DOHH2 (cell line): ENCODE results near the gene UMODL1.

Experiments used
- H3F3A ChIP-seq: fragments of 200-600 bp; sonication (generic), shearing (Covaris generic); 2 replicates; pipeline ENCODE4 v1.6.0; 2016; ENCODE audit warnings: antibody characterized with exemption, mild to moderate bottlenecking; ENCODE audit not compliant: control insufficient read depth, insufficient read depth
- H3K27ac ChIP-seq: fragments of 200-600 bp; sonication (generic); 2 replicates; pipeline ENCODE4 v1.5.1; 2014; ENCODE audit warnings: low read depth, mild to moderate bottlenecking, low read length, moderate library complexity
- H3K27me3 ChIP-seq: fragments of 200-600 bp; sonication (generic); 2 replicates; pipeline ENCODE4 v1.6.1; 2014; ENCODE audit warnings: mild to moderate bottlenecking, low read length, mixed read lengths; ENCODE audit not compliant: control insufficient read depth
- H3K36me3 ChIP-seq: fragments of 200-600 bp; sonication (generic); 2 replicates; pipeline ENCODE4 v1.6.1; 2014; ENCODE audit warnings: mild to moderate bottlenecking, low read length, moderate library complexity, mixed read lengths; ENCODE audit not compliant: control insufficient read depth
- H3K4me1 ChIP-seq: fragments of 200-600 bp; sonication (generic); 2 replicates; pipeline ENCODE4 v1.6.1; 2014; ENCODE audit warnings: mild to moderate bottlenecking, low read length, mixed read lengths; ENCODE audit not compliant: control insufficient read depth
- H3K4me2 ChIP-seq: fragments of 200-600 bp; sonication (generic); 2 replicates; pipeline ENCODE4 v1.6.0; 2014; ENCODE audit warnings: mild to moderate bottlenecking, low read length, moderate library complexity
- H3K4me3 ChIP-seq: fragments of 200-600 bp; sonication (generic); 2 replicates; pipeline ENCODE4 v1.5.1; 2014; ENCODE audit warnings: mild to moderate bottlenecking, low read length, mixed read lengths
- H3K79me2 ChIP-seq: fragments of 200-600 bp; sonication (generic); 2 replicates; pipeline ENCODE4 v1.6.1; 2014; ENCODE audit warnings: mild to moderate bottlenecking, low read length, mixed read lengths; ENCODE audit not compliant: control insufficient read depth
- H3K9me2 ChIP-seq: fragments of 200-600 bp; sonication (generic); replicated peaks from 2 replicates; pipeline ENCODE4 v1.6.1; 2014; ENCODE audit warnings: mild to moderate bottlenecking, low read length, mixed read lengths; ENCODE audit not compliant: control insufficient read depth
- H3K9me3 ChIP-seq: fragments of 200-600 bp; sonication (generic); 2 replicates; pipeline ENCODE4 v1.6.1; 2014; ENCODE audit warnings: antibody characterized with exemption, low read length, mixed read lengths; ENCODE audit not compliant: control insufficient read depth, insufficient read depth
- H4K20me1 ChIP-seq: fragments of 200-600 bp; sonication (generic); 2 replicates; pipeline ENCODE4 v1.6.0; 2014; ENCODE audit warnings: low read depth, mild to moderate bottlenecking, antibody characterized with exemption, low read length, moderate library complexity; ENCODE audit not compliant: control insufficient read depth, insufficient read depth
- EZH2phosphoT487 ChIP-seq: fragments of 200-600 bp; sonication (generic); IDR thresholded peaks from 2 replicates; pipeline ENCODE4 v1.6.1; 2017; ENCODE audit warnings: borderline replicate concordance, mild to moderate bottlenecking, antibody characterized with exemption, low read length, moderate library complexity, mixed read lengths
- TF ChIP-seq, protein P1 (sequence below): fragments of 200-600 bp; sonication (generic); IDR thresholded peaks from one replicate; pipeline ENCODE4 v1.5.1; 2014; ENCODE audit warnings: antibody characterized with exemption, mild to moderate bottlenecking, low read depth, low read length; ENCODE audit not compliant: poor library complexity, severe bottlenecking

Gene UMODL1

GRCh38 chr21:42071146-42071737 lies at the start of gene UMODL1:
UMODL1 (plus strand) TSS chr21:42071317; CDS start chr21:42071317, 0 bp downstream.
- H3K27me3 ChIP-seq, result no peaks in the 10 kb centered on the region
- no peak within 1 kb of the TSS for H3K4me3 ChIP-seq
- H4K20me1 ChIP-seq, result no peaks in the 10 kb centered on the region
- H3K9me3 ChIP-seq, result no peaks in the 10 kb centered on the region
- TF ChIP-seq, protein P1, sequence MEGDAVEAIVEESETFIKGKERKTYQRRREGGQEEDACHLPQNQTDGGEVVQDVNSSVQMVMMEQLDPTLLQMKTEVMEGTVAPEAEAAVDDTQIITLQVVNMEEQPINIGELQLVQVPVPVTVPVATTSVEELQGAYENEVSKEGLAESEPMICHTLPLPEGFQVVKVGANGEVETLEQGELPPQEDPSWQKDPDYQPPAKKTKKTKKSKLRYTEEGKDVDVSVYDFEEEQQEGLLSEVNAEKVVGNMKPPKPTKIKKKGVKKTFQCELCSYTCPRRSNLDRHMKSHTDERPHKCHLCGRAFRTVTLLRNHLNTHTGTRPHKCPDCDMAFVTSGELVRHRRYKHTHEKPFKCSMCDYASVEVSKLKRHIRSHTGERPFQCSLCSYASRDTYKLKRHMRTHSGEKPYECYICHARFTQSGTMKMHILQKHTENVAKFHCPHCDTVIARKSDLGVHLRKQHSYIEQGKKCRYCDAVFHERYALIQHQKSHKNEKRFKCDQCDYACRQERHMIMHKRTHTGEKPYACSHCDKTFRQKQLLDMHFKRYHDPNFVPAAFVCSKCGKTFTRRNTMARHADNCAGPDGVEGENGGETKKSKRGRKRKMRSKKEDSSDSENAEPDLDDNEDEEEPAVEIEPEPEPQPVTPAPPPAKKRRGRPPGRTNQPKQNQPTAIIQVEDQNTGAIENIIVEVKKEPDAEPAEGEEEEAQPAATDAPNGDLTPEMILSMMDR, result no peak
- TF ChIP-seq EZH2phosphoT487, result no peak
- no peaks in the 10 kb centered on the region for H3K9me2 ChIP-seq
- H3K4me2 ChIP-seq, result no peak within 1 kb of the TSS
- H3K79me2 ChIP-seq, result no peaks in the 10 kb centered on the region
- no peaks in the 10 kb centered on the region for H3K36me3 ChIP-seq
- H3K27ac ChIP-seq, result no peak within 1 kb of the TSS
- H3K4me1 ChIP-seq, result peaks cover 19% of the 10 kb centered on the region
- H3F3A ChIP-seq, result peaks cover 17% of the 10 kb centered on the region; the same call in 1 of the 2 replicates

DNA sequence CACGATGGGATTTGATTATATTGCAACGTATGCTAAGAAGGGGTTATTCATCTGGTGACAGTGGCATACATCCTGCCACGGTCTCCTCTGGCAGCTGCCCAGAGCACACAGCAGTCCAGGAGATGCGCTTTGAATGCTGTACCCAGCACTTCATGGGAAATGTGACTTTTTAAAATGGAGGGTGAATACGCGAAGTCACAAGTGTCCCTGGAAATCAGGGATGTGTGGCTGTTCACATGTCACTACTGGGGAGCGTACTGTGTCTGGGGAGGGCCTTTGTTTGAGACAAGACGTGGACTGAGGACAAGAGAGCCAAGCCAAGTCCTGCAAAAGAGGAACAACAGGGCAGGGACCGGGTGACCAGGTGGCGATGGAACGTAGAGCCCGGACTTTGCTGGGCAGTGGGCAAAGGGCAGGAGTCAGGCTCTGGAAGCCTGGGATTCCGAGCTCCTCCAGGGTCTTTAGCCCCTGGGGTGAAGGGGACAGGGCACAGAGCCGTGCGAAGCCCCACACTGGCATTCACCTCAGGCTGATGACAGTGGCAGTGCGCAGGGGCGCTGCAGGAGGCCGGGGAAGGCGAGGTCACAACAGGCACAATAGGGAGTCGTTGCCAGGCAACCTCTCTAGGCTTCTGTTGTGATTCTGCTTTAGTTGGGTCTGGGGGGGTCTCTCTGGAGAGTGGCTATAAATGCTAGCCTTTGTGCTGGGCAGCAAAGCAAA lies 49.6 kb upstream of the UMODL1 start:
- no peak overlapping the region for H3K4me3 ChIP-seq
- H3K4me1 ChIP-seq, result peaks cover 6% of the 10 kb centered on the region
- H3K27me3 ChIP-seq, result no peaks in the 10 kb centered on the region
- H4K20me1 ChIP-seq, result no peaks in the 10 kb centered on the region
- no peak overlapping the region for H3K27ac ChIP-seq
- no peaks in the 10 kb centered on the region for H3K79me2 ChIP-seq
- no peak for TF ChIP-seq EZH2phosphoT487
- TF ChIP-seq, protein P1, result no peak
- no peaks in the 10 kb centered on the region for H3K36me3 ChIP-seq
- no peak overlapping the region for H3K4me2 ChIP-seq
- no peaks in the 10 kb centered on the region for H3K9me2 ChIP-seq
- no peaks in the 10 kb centered on the region for H3K9me3 ChIP-seq
- no peaks in the 10 kb centered on the region for H3F3A ChIP-seq

- Histone ChIP-seq H3F3A (no peaks in the 10 kb centered on the region), H3K4me1 (peaks cover 5% of the 10 kb centered on the region), H3K27me3 (no peaks in the 10 kb centered on the region), H3K9me2 (no peaks in the 10 kb centered on the region), H4K20me1 (no peaks in the 10 kb centered on the region), H3K4me2 (no peak overlapping the region), H3K9me3 (no peaks in the 10 kb centered on the region), H3K79me2 (no peaks in the 10 kb centered on the region), H3K36me3 (no peaks in the 10 kb centered on the region), H3K4me3 (no peak overlapping the region), H3K27ac (no peak overlapping the region)
- no peak for TF ChIP-seq EZH2phosphoT487
- TF ChIP-seq, protein P1, result no peak
These were observed 49.1 kb upstream of the UMODL1 start for GRCh38 chr21:42022091-42022430.
